Endothelial cell (in vitro differentiated cells): ENCODE results near the gene COQ3. TPM values are rescaled to one million over a fixed set of nuclear protein-coding genes. Genes with fewer than 3 reads are reported as not detected.

Experiments
- DNase-seq: peaks from one replicate; pipeline ENCODE4 v3.0.0; 2021; ENCODE audit warnings: low spot score
- H3K27ac Mint-ChIP-seq: one replicate; pipeline ENCODE4 v1.8.0; 2021; ENCODE audit warnings: mixed read lengths, inconsistent platforms; ENCODE audit not compliant: unreplicated experiment
- H3K27me3 Mint-ChIP-seq: one replicate; pipeline ENCODE4 v1.8.0; 2021; ENCODE audit warnings: mild to moderate bottlenecking, moderate library complexity, mixed read lengths, inconsistent platforms; ENCODE audit not compliant: unreplicated experiment
- H3K36me3 Mint-ChIP-seq: one replicate; pipeline ENCODE4 v1.8.0; 2021; ENCODE audit warnings: mild to moderate bottlenecking, low read depth, mixed read lengths, inconsistent platforms; ENCODE audit not compliant: unreplicated experiment
- H3K4me1 Mint-ChIP-seq: one replicate; pipeline ENCODE4 v1.8.0; 2021; ENCODE audit warnings: mild to moderate bottlenecking, mixed read lengths, inconsistent platforms; ENCODE audit not compliant: unreplicated experiment
- H3K4me3 Mint-ChIP-seq: one replicate; pipeline ENCODE4 v1.8.0; 2021; ENCODE audit warnings: mild to moderate bottlenecking, mixed read lengths, inconsistent platforms; ENCODE audit not compliant: unreplicated experiment
- H3K9me3 Mint-ChIP-seq: one replicate; pipeline ENCODE4 v1.8.0; 2021; ENCODE audit warnings: mixed read lengths, inconsistent platforms; ENCODE audit not compliant: unreplicated experiment
- total RNA-seq: library from RNA; stranded (reverse); fragmentation: NEBNext Ultra II Directional; extraction: Animal tissue kit (Norgen Biotek cat#: 25700); gene quantifications from one replicate; pipeline ENCODE4 v1.2.1, GENCODE V29; 2021; ENCODE audit not compliant: unreplicated experiment
- TF ChIP-seq, protein P1 (sequence below): fragments of 200-600 bp; sonication (generic); IDR thresholded peaks from one replicate; pipeline ENCODE4 v1.5.0; 2021; ENCODE audit warnings: antibody characterized with exemption; ENCODE audit not compliant: unreplicated experiment

COQ3 gene
- total RNA-seq, 1 donor from 2014 or later: 2.9 TPM

DNA sequence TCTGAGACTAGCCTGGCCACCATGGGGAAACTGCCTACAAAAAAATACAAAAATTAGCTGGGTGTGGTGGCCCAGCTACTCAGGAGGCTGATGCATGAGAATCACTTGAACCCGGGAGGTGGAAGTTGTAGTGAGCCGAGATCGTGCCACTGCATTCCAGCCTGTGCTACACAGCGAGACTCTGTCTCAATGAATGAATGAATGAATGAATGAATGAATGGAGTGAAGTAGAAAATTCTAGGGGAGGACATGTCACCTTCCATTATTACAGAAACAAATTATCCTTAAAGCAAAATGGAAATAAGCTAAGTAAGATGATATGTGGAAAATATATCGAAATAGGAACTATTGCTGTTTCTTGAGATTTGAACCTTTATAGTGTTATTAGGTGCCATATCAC is 34.0 kb upstream of the COQ3 start:
- no peak for DNase-seq
- H3K9me3 Mint-ChIP-seq: no peaks in the 10 kb centered on the region
- H3K4me1 Mint-ChIP-seq: peaks cover 31% of the 10 kb centered on the region
- TF ChIP-seq, protein P1, sequence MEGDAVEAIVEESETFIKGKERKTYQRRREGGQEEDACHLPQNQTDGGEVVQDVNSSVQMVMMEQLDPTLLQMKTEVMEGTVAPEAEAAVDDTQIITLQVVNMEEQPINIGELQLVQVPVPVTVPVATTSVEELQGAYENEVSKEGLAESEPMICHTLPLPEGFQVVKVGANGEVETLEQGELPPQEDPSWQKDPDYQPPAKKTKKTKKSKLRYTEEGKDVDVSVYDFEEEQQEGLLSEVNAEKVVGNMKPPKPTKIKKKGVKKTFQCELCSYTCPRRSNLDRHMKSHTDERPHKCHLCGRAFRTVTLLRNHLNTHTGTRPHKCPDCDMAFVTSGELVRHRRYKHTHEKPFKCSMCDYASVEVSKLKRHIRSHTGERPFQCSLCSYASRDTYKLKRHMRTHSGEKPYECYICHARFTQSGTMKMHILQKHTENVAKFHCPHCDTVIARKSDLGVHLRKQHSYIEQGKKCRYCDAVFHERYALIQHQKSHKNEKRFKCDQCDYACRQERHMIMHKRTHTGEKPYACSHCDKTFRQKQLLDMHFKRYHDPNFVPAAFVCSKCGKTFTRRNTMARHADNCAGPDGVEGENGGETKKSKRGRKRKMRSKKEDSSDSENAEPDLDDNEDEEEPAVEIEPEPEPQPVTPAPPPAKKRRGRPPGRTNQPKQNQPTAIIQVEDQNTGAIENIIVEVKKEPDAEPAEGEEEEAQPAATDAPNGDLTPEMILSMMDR: no peak
- H3K4me3 Mint-ChIP-seq: no peak overlapping the region
- peaks cover 6% of the 10 kb centered on the region for H3K36me3 Mint-ChIP-seq
- H3K27ac Mint-ChIP-seq: no peak overlapping the region
- peaks cover 5% of the 10 kb centered on the region for H3K27me3 Mint-ChIP-seq

DNA sequence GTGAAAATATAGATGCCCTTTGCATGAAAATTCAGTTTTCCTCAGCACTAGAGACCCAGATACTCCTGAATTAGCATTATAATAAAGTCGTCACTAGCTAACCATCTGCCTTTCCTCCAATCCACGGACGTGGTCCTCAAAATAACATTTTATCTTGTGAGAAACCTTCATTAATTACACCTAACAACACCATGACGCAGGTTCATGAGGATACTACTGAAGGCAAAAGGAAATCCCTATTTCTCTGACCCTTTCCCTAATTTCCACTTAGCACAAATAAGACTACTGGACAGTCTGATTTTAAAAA is 32.4 kb upstream of the COQ3 start:
- DNase-seq: no peak
- peak overlapping the region; percentile 99 for H3K27ac Mint-ChIP-seq
- TF ChIP-seq, protein P1: no peak
- H3K36me3 Mint-ChIP-seq: peaks cover 6% of the 10 kb centered on the region
- H3K4me1 Mint-ChIP-seq: peaks cover 34% of the 10 kb centered on the region
- H3K4me3 Mint-ChIP-seq: peak overlapping the region; percentile 97
- peaks cover 5% of the 10 kb centered on the region for H3K27me3 Mint-ChIP-seq
- H3K9me3 Mint-ChIP-seq: no peaks in the 10 kb centered on the region

DNA sequence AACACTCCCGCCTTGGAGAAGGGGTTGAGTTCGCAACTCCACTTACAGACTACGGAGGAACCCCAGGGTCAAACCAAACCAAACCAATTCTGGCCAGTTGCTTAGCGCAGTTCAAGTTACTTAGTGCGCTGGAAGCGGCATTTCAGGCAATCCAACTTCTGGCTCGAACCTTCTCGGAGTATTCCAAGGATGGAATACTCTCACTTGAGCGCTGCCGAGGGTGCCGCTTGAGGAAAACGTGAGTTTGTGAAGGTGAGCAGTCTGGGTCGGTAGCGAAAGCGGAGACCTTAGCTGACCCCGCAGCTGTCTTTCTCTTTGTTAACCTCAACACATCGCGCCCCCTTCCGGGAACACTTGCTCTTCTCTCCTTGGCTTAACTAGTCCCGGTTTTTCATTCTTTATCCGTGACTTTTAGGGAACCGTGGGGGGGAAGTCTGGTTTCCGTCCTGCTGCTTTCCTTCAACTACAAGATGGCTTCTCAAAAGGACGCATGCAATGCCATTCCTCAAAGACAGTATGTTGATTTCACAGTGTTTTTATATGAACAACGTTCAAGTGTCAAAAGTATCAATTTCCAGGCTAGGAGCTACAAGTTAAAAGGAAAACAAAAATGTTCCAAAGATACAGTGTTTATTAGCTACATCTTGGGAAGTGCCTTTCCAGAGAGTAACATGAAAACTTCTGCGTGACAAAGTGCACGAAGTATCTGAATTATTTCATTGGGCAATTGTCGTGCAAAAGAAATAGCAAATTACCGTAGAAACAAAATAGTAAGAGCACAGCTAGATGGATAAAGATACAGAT is 31.9 kb upstream of the COQ3 start:
- H3K27ac Mint-ChIP-seq: peak overlapping the region; percentile 99
- H3K27me3 Mint-ChIP-seq: peaks cover 8% of the 10 kb centered on the region
- DNase-seq: peak; percentile 66
- H3K36me3 Mint-ChIP-seq: peaks cover 9% of the 10 kb centered on the region
- peak overlapping the region; percentile 97 for H3K4me3 Mint-ChIP-seq
- H3K9me3 Mint-ChIP-seq: no peaks in the 10 kb centered on the region
- H3K4me1 Mint-ChIP-seq: peaks cover 39% of the 10 kb centered on the region
- TF ChIP-seq, protein P1: no peak

DNA sequence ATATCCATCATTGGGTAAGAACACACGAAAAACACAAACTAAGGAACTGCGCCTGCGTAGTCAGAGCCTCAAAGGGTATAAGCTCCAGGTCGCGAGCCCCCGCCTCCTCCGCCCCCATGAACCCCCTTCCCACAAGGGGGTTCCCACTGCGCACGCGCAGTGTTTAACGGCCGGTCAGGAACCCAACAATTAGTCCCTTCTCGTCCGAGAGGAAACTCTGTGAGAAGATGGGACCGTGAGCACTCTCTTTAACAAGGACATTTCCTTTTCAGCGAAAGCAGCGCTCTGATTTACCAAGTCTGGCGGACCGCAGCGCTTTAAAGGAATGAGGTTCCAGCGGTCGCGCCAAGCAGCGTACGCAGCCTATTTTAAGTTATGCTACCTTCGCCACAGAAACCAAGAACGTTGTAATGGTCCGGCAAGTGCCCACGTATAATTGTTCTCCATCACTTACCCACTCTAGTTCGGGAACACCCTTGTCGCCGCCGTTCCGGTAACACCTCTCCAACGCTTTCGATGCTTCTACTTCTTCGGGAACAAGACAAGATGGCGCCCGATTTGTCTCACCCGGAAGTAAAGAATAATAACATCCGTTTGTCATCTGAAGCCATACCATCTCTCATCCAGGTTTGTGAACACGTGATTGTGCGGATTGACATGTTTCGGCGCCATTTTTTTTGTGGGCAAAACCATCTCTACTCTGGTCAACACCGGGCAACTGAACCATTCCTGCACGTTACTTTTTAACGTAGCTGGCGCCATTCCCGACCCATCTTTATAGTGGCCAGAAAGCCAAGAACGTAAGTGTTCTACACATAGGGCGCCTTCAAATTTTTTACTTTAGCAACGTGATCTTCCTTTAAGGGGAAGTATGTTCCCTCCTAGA is 31.0 kb upstream of the COQ3 start, which contains the start of gene PNISR:
Gene PNISR, minus strand, starts transcription at position 548 of the 886 bp plus-strand sequence. CDS start 10,649 bp downstream, outside the sequence.
- Mint-ChIP-seq H3K27me3 (peaks cover 8% of the 10 kb centered on the region), H3K4me1 (peaks cover 39% of the 10 kb centered on the region), H3K9me3 (no peaks in the 10 kb centered on the region), H3K27ac (peak within 1 kb of the TSS; percentile 99), H3K36me3 (peaks cover 9% of the 10 kb centered on the region), H3K4me3 (peak within 1 kb of the TSS; percentile 97)
- DNase-seq: peak; percentile 82
- TF ChIP-seq, protein P1: no peak
